A549 treated with GW870086 at 1 μM for 4 hours (cell line): Measurements from ENCODE around the gene TRMT44. TPM values are rescaled to one million over a fixed set of nuclear protein-coding genes. Genes with fewer than 3 reads are reported as not detected.

ENCODE experiments used
- total RNA-seq: library from RNA; stranded (reverse); fragments of 200-300 nt; extraction: Qiagen RNA extraction; gene quantifications from 5 replicates; pipeline ENCODE4 v1.2.3, GENCODE V29; 2022; ENCODE audit warnings: low read depth

TRMT44 gene, protein sequence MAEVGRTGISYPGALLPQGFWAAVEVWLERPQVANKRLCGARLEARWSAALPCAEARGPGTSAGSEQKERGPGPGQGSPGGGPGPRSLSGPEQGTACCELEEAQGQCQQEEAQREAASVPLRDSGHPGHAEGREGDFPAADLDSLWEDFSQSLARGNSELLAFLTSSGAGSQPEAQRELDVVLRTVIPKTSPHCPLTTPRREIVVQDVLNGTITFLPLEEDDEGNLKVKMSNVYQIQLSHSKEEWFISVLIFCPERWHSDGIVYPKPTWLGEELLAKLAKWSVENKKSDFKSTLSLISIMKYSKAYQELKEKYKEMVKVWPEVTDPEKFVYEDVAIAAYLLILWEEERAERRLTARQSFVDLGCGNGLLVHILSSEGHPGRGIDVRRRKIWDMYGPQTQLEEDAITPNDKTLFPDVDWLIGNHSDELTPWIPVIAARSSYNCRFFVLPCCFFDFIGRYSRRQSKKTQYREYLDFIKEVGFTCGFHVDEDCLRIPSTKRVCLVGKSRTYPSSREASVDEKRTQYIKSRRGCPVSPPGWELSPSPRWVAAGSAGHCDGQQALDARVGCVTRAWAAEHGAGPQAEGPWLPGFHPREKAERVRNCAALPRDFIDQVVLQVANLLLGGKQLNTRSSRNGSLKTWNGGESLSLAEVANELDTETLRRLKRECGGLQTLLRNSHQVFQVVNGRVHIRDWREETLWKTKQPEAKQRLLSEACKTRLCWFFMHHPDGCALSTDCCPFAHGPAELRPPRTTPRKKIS
- 5.5 to 9.4 TPM (median 7.1 TPM) in 5 replicates for total RNA-seq

GRCh38 chr4:8440492-8441311, at the start of gene TRMT44, which contains the start of gene ACOX3:
Gene TRMT44, plus strand, starts transcription at chr4:8440777. Its CDS starts 46 bp downstream, at chr4:8440823.
Gene ACOX3, minus strand, starts transcription at chr4:8440723. Its CDS starts 24,202 bp downstream, at chr4:8416521.

Other genes with a start within 250 kb of the TRMT44 start
- gene SH3TC1, start 241.5 kb upstream of the TRMT44 start, total RNA-seq = 16.5 to 20.5 TPM (median 18.9 TPM) in 5 replicates
- gene HTRA3, start 171.0 kb upstream of the TRMT44 start, total RNA-seq = 14.5 to 20.7 TPM (median 19.6 TPM) in 5 replicates
- gene ACOX3, start 54 bp upstream of the TRMT44 start, total RNA-seq = 7.1 to 10.6 TPM (median 9.2 TPM) in 5 replicates
- not detected in 5 replicates for gene GPR78, start 139.6 kb downstream of the TRMT44 start, total RNA-seq
- gene CPZ, start 152.0 kb downstream of the TRMT44 start, total RNA-seq = 0.17 to 0.25 TPM (median 0.20 TPM) in 4 of 5 replicates, not detected in the other